PC-9 (cell line): ENCODE measurements around the gene MAN2A1. TPM values are rescaled to one million over a fixed set of nuclear protein-coding genes. Genes with fewer than 3 reads are reported as not detected.

Experiments used
- BruUV-seq: library from RNA; stranded (reverse); fragments of 400-500 nt; replicated peaks from 2 replicates; lab custom pipeline; 2021; lab: Mats Ljungman, UMichigan
- CTCF ChIA-PET: fragments of 300-600 bp; sonication (Branson Sonifier 250); formaldehyde crosslinking; loops from one replicate; lab custom pipeline; 2022; ENCODE audit warnings: antibody characterized with exemption; lab: Charles Lee
- POLR2A ChIA-PET: fragments of 300-600 bp; sonication (Branson Sonifier 250); formaldehyde crosslinking; loops from one replicate; lab custom pipeline; 2022; ENCODE audit warnings: antibody characterized with exemption; ENCODE audit not compliant: unreplicated experiment; lab: Charles Lee
- DNase-seq, 2 experiments: peaks; one replicate each; pipeline versions ENCODE4 v3.0.0 to v3.0.0-alpha.2; 2015 to 2022; ENCODE audit warnings: mixed read lengths in 1 of 2
- H2AFZ ChIP-seq: fragments of 200-600 bp; sonication (generic); 2 replicates; pipeline ENCODE4 v1.8.1; 2017; ENCODE audit warnings: antibody characterized with exemption
- H3F3A ChIP-seq: fragments of 200-600 bp; sonication (generic); 2 replicates; pipeline ENCODE4 v1.8.1; 2017; ENCODE audit warnings: antibody characterized with exemption, mild to moderate bottlenecking, low read depth; ENCODE audit not compliant: insufficient read depth
- H3K27ac ChIP-seq: fragments of 200-600 bp; sonication (generic); 2 replicates; pipeline ENCODE4 v1.6.1; 2016; ENCODE audit warnings: mixed run types
- H3K27me3 ChIP-seq: fragments of 200-600 bp; sonication (generic); 2 replicates; pipeline ENCODE4 v1.6.1; 2016; ENCODE audit warnings: low read depth, mixed run types; ENCODE audit not compliant: insufficient read depth
- H3K36me3 ChIP-seq: fragments of 200-600 bp; sonication (generic); 2 replicates; pipeline ENCODE4 v1.6.1; 2016; ENCODE audit warnings: low read depth, mixed run types
- H3K4me1 ChIP-seq: fragments of 200-600 bp; sonication (generic); replicated peaks from 2 replicates; pipeline ENCODE4 v1.6.1; 2016; ENCODE audit warnings: mixed run types; ENCODE audit not compliant: insufficient read depth
- H3K4me2 ChIP-seq: fragments of 200-600 bp; sonication (generic); 2 replicates; pipeline ENCODE4 v1.6.1; 2017; ENCODE audit warnings: mixed run types
- H3K4me3 ChIP-seq: fragments of 200-600 bp; sonication (generic); 2 replicates; pipeline ENCODE4 v1.6.1; 2016; ENCODE audit warnings: mixed run types
- H3K79me2 ChIP-seq: fragments of 200-600 bp; sonication (generic); 2 replicates; pipeline ENCODE4 v1.6.1; 2017; ENCODE audit warnings: low read depth, mixed run types
- H3K9me2 ChIP-seq: fragments of 200-600 bp; sonication (generic); 2 replicates; pipeline ENCODE4 v1.8.1; 2017; ENCODE audit warnings: mild to moderate bottlenecking; ENCODE audit not compliant: insufficient read depth
- H3K9me3 ChIP-seq: fragments of 200-600 bp; sonication (generic); 2 replicates; pipeline ENCODE4 v1.8.1; 2016; ENCODE audit warnings: low read depth; ENCODE audit not compliant: insufficient read depth
- H4K20me1 ChIP-seq: fragments of 200-600 bp; sonication (generic); 2 replicates; pipeline ENCODE4 v1.8.1; 2017; ENCODE audit not compliant: insufficient read depth
- CTCF ChIP-seq: fragments of 200-600 bp; sonication (generic); conservative IDR thresholded peaks from 2 replicates; pipeline ENCODE4 v1.6.1; 2017; ENCODE audit warnings: mixed run types, antibody characterized with exemption, mild to moderate bottlenecking, moderate library complexity
- EZH2 ChIP-seq: fragments of 200-600 bp; sonication (generic); IDR thresholded peaks from 2 replicates; pipeline ENCODE4 v1.8.0; 2017; ENCODE audit warnings: antibody characterized with exemption, low read depth
- intact Hi-C: fragments of 100-400 bp; cut with micrococcal nuclease; formaldehyde crosslinking; loops from one replicate; pipeline ENCODE4 v1.10.0; 2022; ENCODE audit not compliant: unreplicated experiment
- total RNA-seq: library from RNA; stranded (reverse); gene quantifications from 2 replicates; pipeline ENCODE4 v1.2.3, GENCODE V29; 2021

Gene MAN2A1
- total RNA-seq, 1 experiment from 2014 or later: 27.3 TPM

- Histone ChIP-seq H3K9me2 (peaks cover 7% of the 10 kb centered on the region; the same call in 1 of the 2 replicates), H3K27ac (no peak overlapping the region), H3K79me2 (no peaks in the 10 kb centered on the region), H3K9me3 (no peaks in the 10 kb centered on the region), H2AFZ (no peak overlapping the region), H3K27me3 (no peaks in the 10 kb centered on the region), H3F3A (no peaks in the 10 kb centered on the region), H3K4me3 (no peak overlapping the region), H4K20me1 (no peaks in the 10 kb centered on the region), H3K4me2 (no peak overlapping the region), H3K36me3 (no peaks in the 10 kb centered on the region), H3K4me1 (no peaks in the 10 kb centered on the region)
- DNase-seq: no peak
- intact Hi-C loops: no loop called here
- TF ChIP-seq CTCF (no peak), EZH2 (no peak)
- BruUV-seq: no TSS peak
- ChIA-PET POLR2A (no interaction called here), CTCF (no interaction called here)
These were observed 158.4 kb downstream of the MAN2A1 start for GRCh38 chr5:109848130-109848529.

GRCh38 chr5:109849478-109850088 lies 159.9 kb downstream of the MAN2A1 start:
- no peaks in the 10 kb centered on the region for H3K4me1 ChIP-seq
- no peaks in the 10 kb centered on the region for H3K9me3 ChIP-seq
- H2AFZ ChIP-seq: no peak overlapping the region
- H3K27ac ChIP-seq: no peak overlapping the region
- POLR2A ChIA-PET: no interaction called here
- no peak overlapping the region for H3K4me2 ChIP-seq
- no peaks in the 10 kb centered on the region for H3K79me2 ChIP-seq
- H3K9me2 ChIP-seq: peaks cover 7% of the 10 kb centered on the region; the same call in 1 of the 2 replicates
- no peaks in the 10 kb centered on the region for H3K27me3 ChIP-seq
- no peaks in the 10 kb centered on the region for H3F3A ChIP-seq
- no TSS peak for BruUV-seq
- TF ChIP-seq CTCF (no peak), EZH2 (no peak)
- no peak for DNase-seq
- intact Hi-C loops: no loop called here
- no peak overlapping the region for H3K4me3 ChIP-seq
- CTCF ChIA-PET: no interaction called here
- no peaks in the 10 kb centered on the region for H3K36me3 ChIP-seq
- H4K20me1 ChIP-seq: no peaks in the 10 kb centered on the region

- no peak overlapping the region for H2AFZ ChIP-seq
These were observed 162.8 kb downstream of the MAN2A1 start for GRCh38 chr5:109852371-109853155.

More at GRCh38 chr5:109852371-109853155, 162.8 kb downstream of the MAN2A1 start:
- H3K27ac ChIP-seq: no peak overlapping the region
- POLR2A ChIA-PET: interaction anchor here (0.7 kb wide), 1 partner anchor 41 kb away, joined by 4 read pairs; no protein-coding TSS in a partner anchor
- no peaks in the 10 kb centered on the region for H3K9me2 ChIP-seq
- H3K9me3 ChIP-seq: no peaks in the 10 kb centered on the region
- TF ChIP-seq CTCF (no peak), EZH2 (no peak)
- no peak overlapping the region for H3K4me2 ChIP-seq
- no TSS peak for BruUV-seq
- no peaks in the 10 kb centered on the region for H3K79me2 ChIP-seq
- H3K4me1 ChIP-seq: no peaks in the 10 kb centered on the region
- no peaks in the 10 kb centered on the region for H4K20me1 ChIP-seq
- intact Hi-C loops: no loop called here
- H3F3A ChIP-seq: no peaks in the 10 kb centered on the region
- CTCF ChIA-PET: no interaction called here
- H3K27me3 ChIP-seq: no peaks in the 10 kb centered on the region
- H3K36me3 ChIP-seq: no peaks in the 10 kb centered on the region
- no peak for DNase-seq
- H3K4me3 ChIP-seq: no peak overlapping the region
